Adipocyte (in vitro differentiated cells): Measurements from ENCODE around the gene ARF1.
A peak's percentile ranks its signal among the peaks of the same experiment; 100 is the strongest.
"Not testable (repeated sequence)": the region's sequence is repeated elsewhere in the genome, so short reads cannot be mapped to it uniquely, and the experiment has no call there.

Source experiments
- DNase-seq: peaks from one replicate; pipeline ENCODE4 v3.0.0-alpha.2; 2015; ENCODE audit warnings: low read depth
- H3K27me3 ChIP-seq: replicated peaks from 2 replicates; pipeline ENCODE4 v1.7.0; 2013; ENCODE audit warnings: mild to moderate bottlenecking, low read length, moderate library complexity; ENCODE audit not compliant: control insufficient read depth, insufficient read depth
- H3K36me3 ChIP-seq: 2 replicates; pipeline ENCODE4 v1.7.0; 2013; ENCODE audit warnings: low read length, mild to moderate bottlenecking, moderate library complexity; ENCODE audit not compliant: control insufficient read depth, insufficient read depth, severe bottlenecking
- H3K4me1 ChIP-seq: 2 replicates; pipeline ENCODE4 v1.7.0; 2013; ENCODE audit warnings: mild to moderate bottlenecking, low read length, moderate library complexity; ENCODE audit not compliant: control insufficient read depth, insufficient read depth
- H3K4me3 ChIP-seq: 2 replicates; pipeline ENCODE4 v1.7.0; 2013; ENCODE audit warnings: mild to moderate bottlenecking, low read length, moderate library complexity
- H3K9ac ChIP-seq: 2 replicates; pipeline ENCODE4 v1.7.0; 2013; ENCODE audit warnings: mild to moderate bottlenecking, low read length, moderate library complexity
- H3K9me3 ChIP-seq: 2 replicates; pipeline ENCODE4 v1.7.0; 2013; ENCODE audit warnings: mild to moderate bottlenecking, low read length, moderate library complexity; ENCODE audit not compliant: control insufficient read depth

ARF1 gene

GRCh38 chr1:228109962-228110488, 27.5 kb downstream of the ARF1 start:
- Histone ChIP-seq H3K27me3 (no peaks in the 10 kb centered on the region), H3K4me3 (peak overlapping the region; percentile 98), H3K4me1 (peaks cover 18% of the 10 kb centered on the region), H3K36me3 (peaks cover 10% of the 10 kb centered on the region), H3K9ac (peak overlapping the region; percentile 97), H3K9me3 (no peaks in the 10 kb centered on the region)
- DNase-seq = peak; percentile 39

GRCh38 chr1:228110556-228110955, 28.0 kb downstream of the ARF1 start:
- no peak for DNase-seq
- Histone ChIP-seq H3K4me1 (peaks cover 18% of the 10 kb centered on the region), H3K36me3 (peaks cover 10% of the 10 kb centered on the region), H3K27me3 (no peaks in the 10 kb centered on the region), H3K9ac (peak overlapping the region; percentile 97), H3K9me3 (no peaks in the 10 kb centered on the region), H3K4me3 (no peak overlapping the region)

GRCh38 chr1:228111315-228111714, 28.8 kb downstream of the ARF1 start:
- H3K27me3 ChIP-seq, H3K4me3 ChIP-seq, H3K9ac ChIP-seq, H3K9me3 ChIP-seq, H3K36me3 ChIP-seq, DNase-seq: not testable (repeated sequence)
- H3K4me1 ChIP-seq = peaks cover 18% of the 10 kb centered on the region

GRCh38 chr1:228112167-228112566, 29.7 kb downstream of the ARF1 start:
- H3K9me3 ChIP-seq = no peaks in the 10 kb centered on the region
- no peaks in the 10 kb centered on the region for H3K27me3 ChIP-seq
- H3K4me3 ChIP-seq = no peak overlapping the region
- H3K36me3 ChIP-seq = no peaks in the 10 kb centered on the region
- no peak overlapping the region for H3K9ac ChIP-seq
- peaks cover 18% of the 10 kb centered on the region for H3K4me1 ChIP-seq
- no peak for DNase-seq

GRCh38 chr1:228112617-228113016, 30.1 kb downstream of the ARF1 start:
- Histone ChIP-seq H3K36me3 (no peaks in the 10 kb centered on the region), H3K4me1 (peaks cover 18% of the 10 kb centered on the region), H3K27me3 (no peaks in the 10 kb centered on the region), H3K4me3 (no peak overlapping the region), H3K9ac (no peak overlapping the region), H3K9me3 (no peaks in the 10 kb centered on the region)
- DNase-seq = no peak

- peaks cover 15% of the 10 kb centered on the region for H3K4me1 ChIP-seq
- H3K4me3 ChIP-seq = no peak overlapping the region
- no peaks in the 10 kb centered on the region for H3K27me3 ChIP-seq
- DNase-seq = no peak
- peaks cover 3% of the 10 kb centered on the region for H3K9me3 ChIP-seq
- H3K36me3 ChIP-seq = no peaks in the 10 kb centered on the region
- H3K9ac ChIP-seq = no peak overlapping the region
These were observed 32.3 kb downstream of the ARF1 start for GRCh38 chr1:228114827-228115226.

GRCh38 chr1:228117335-228117734, 34.8 kb downstream of the ARF1 start:
- Histone ChIP-seq H3K36me3 (no peaks in the 10 kb centered on the region), H3K9ac (no peak overlapping the region), H3K4me3 (no peak overlapping the region), H3K27me3 (no peaks in the 10 kb centered on the region), H3K9me3 (peaks cover 3% of the 10 kb centered on the region), H3K4me1 (peaks cover 27% of the 10 kb centered on the region)
- DNase-seq = no peak

- Histone ChIP-seq H3K9ac (no peak overlapping the region), H3K4me3 (no peak overlapping the region), H3K27me3 (no peaks in the 10 kb centered on the region), H3K9me3 (peaks cover 3% of the 10 kb centered on the region), H3K4me1 (peaks cover 27% of the 10 kb centered on the region), H3K36me3 (no peaks in the 10 kb centered on the region)
- DNase-seq = no peak
These were observed 35.5 kb downstream of the ARF1 start for GRCh38 chr1:228118040-228118439.

GRCh38 chr1:228120351-228120750, 37.8 kb downstream of the ARF1 start:
- peak overlapping the region; percentile 31 for H3K4me3 ChIP-seq
- peaks cover 3% of the 10 kb centered on the region for H3K9me3 ChIP-seq
- H3K4me1 ChIP-seq = peaks cover 30% of the 10 kb centered on the region
- peak overlapping the region; percentile 77 for H3K9ac ChIP-seq
- no peaks in the 10 kb centered on the region for H3K27me3 ChIP-seq
- H3K36me3 ChIP-seq = no peaks in the 10 kb centered on the region
- peak; percentile 45 for DNase-seq

GRCh38 chr1:228120857-228121489, 38.5 kb downstream of the ARF1 start:
- H3K9ac ChIP-seq = peak overlapping the region; percentile 77
- H3K36me3 ChIP-seq = no peaks in the 10 kb centered on the region
- peak; percentile 34 for DNase-seq
- H3K27me3 ChIP-seq = no peaks in the 10 kb centered on the region
- H3K4me1 ChIP-seq = peaks cover 36% of the 10 kb centered on the region
- peaks cover 3% of the 10 kb centered on the region for H3K9me3 ChIP-seq
- no peak overlapping the region for H3K4me3 ChIP-seq

- H3K36me3 ChIP-seq = no peaks in the 10 kb centered on the region
- H3K27me3 ChIP-seq = no peaks in the 10 kb centered on the region
- H3K4me1 ChIP-seq = peaks cover 49% of the 10 kb centered on the region
- no peak overlapping the region for H3K4me3 ChIP-seq
- peaks cover 2% of the 10 kb centered on the region for H3K9me3 ChIP-seq
- DNase-seq = no peak
- H3K9ac ChIP-seq = no peak overlapping the region
These were observed 40.5 kb downstream of the ARF1 start for GRCh38 chr1:228122921-228123441.
